SK-N-SH treated with all-trans-retinoic acid at 6 μM for 48 hours (cell line): ENCODE results near the gene CPLX1.

ENCODE experiments used
- BACH2 ChIP-seq: fragments of 250-450 bp; sonication (Bioruptor Pico); IDR thresholded peaks from 2 replicates; pipeline ENCODE4 v1.9.0; 2021; ENCODE audit warnings: mild to moderate bottlenecking, borderline replicate concordance
- CSDC2 ChIP-seq: fragments of 250-450 bp; sonication (Bioruptor Pico); IDR thresholded peaks from 2 replicates; pipeline ENCODE4 v1.5.0; 2020; ENCODE audit warnings: mild to moderate bottlenecking, moderate library complexity
- ZC3H10 ChIP-seq: fragments of 250-450 bp; sonication (Bioruptor Pico); IDR thresholded peaks from 2 replicates; pipeline ENCODE4 v1.5.1; 2021; ENCODE audit warnings: mild to moderate bottlenecking, moderate library complexity
- ZFP3 ChIP-seq: fragments of 250-450 bp; sonication (Bioruptor Pico); IDR thresholded peaks from 2 replicates; pipeline ENCODE4 v1.5.0; 2020; ENCODE audit warnings: mild to moderate bottlenecking, moderate library complexity
- ZFP30 ChIP-seq: fragments of 450-650 bp; formaldehyde crosslinking; IDR thresholded peaks from 2 replicates; pipeline ENCODE4 v1.5.0; 2022; ENCODE audit warnings: mild to moderate bottlenecking, moderate library complexity
- TF ChIP-seq, protein P1 (sequence below): fragments of 250-450 bp; sonication (Bioruptor Pico); IDR thresholded peaks from 2 replicates; pipeline ENCODE4 v1.5.1; 2020; ENCODE audit warnings: low read depth, mild to moderate bottlenecking, moderate library complexity

DNA sequence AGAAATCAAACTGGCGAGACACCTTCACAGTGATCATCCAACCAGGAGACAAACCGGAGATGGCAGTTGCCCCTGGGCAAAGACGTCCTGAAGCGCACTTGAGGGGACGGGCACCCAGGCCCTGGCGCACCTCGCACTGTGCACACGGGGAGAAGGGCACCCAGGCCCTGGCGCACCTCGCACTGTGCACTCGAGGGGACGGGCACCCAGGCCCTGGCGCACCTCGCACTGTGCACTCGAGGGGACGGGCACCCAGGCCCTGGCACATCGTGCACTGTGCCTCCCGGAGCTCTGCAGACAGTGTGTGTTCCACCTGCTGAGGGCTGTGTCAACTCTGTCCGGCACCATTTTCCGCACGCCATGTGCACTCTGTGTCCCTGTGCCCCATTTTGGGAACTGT is 34.6 kb upstream of the CPLX1 start:
- TF ChIP-seq ZC3H10 (CRISPR knock-in tag) = no peak
- TF ChIP-seq ZFP3 (CRISPR knock-in tag) = no peak
- TF ChIP-seq BACH2 = no peak
- TF ChIP-seq ZFP30 = no peak
- TF ChIP-seq CSDC2 (CRISPR knock-in tag) = no peak
- TF ChIP-seq, protein P1, sequence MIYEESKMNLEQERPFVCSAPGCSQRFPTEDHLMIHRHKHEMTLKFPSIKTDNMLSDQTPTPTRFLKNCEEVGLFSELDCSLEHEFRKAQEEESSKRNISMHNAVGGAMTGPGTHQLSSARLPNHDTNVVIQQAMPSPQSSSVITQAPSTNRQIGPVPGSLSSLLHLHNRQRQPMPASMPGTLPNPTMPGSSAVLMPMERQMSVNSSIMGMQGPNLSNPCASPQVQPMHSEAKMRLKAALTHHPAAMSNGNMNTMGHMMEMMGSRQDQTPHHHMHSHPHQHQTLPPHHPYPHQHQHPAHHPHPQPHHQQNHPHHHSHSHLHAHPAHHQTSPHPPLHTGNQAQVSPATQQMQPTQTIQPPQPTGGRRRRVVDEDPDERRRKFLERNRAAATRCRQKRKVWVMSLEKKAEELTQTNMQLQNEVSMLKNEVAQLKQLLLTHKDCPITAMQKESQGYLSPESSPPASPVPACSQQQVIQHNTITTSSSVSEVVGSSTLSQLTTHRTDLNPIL (CRISPR knock-in tag) = no peak
